HG02870 (cell line): ENCODE results near the gene KCTD16.

Source experiments
- ATAC-seq: cut with Tn5 transposase; IDR thresholded peaks from one replicate; pipeline ENCODE4 v1.9.1; 2021; ENCODE audit warnings: mild to moderate bottlenecking, moderate library complexity; ENCODE audit not compliant: unreplicated experiment

Gene KCTD16

DNA sequence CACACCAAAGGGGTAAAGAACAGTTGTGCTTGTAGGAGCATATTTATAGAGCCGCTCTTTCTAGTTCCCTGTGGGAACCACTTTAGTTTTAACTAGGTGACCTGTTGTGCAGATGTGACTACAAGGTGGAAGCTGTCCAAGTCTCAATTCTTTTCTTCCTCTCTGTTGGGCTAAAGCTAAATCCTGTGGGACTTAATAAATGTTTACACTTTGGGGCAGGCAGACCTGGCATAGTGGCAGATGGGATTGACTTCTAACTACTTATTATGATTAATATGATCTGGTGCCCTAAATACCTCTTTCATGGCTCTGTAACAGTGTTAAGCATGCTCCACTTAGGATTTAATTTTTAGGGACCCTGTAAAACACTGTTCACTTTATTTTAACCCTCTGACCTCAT lies 265.3 kb downstream of the KCTD16 start:
- no peak for ATAC-seq

DNA sequence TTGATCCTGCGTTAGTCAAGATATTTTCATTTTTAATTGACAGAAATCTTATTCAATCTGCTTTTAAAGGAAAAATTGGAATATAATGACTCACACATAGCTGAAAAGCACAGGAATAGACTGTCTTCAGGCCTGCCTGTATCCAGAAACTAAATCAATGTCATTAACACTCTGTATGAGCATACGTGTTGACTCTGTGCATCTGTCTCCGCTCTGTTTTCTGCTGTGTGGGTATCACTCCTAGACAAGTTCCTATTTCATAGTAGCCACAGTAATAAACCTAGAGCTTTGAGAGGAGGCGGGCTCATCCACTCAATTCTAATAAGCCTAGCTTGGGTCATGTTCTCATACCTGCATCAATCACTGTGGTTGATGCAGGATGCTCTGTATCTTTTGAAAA lies 267.6 kb downstream of the KCTD16 start:
- no peak for ATAC-seq

DNA sequence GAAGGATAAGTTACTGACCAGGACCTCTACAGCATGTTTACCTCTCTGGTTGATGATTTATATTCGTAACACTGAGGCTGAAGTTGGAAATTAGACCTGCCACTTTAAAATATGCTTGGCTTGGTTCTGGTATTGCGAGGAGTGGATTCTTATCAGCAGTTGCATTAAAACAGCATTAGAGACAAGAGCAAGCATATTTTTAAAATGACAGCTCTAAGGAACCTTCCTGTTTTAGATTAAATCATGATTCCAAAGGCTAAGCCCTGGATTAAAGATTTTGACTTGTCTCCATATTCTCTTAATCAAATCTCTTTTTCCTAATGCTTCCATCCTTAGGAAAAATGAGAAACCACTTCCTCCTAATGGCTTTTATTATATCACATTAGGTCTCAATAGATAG lies 277.8 kb downstream of the KCTD16 start:
- no peak for ATAC-seq

DNA sequence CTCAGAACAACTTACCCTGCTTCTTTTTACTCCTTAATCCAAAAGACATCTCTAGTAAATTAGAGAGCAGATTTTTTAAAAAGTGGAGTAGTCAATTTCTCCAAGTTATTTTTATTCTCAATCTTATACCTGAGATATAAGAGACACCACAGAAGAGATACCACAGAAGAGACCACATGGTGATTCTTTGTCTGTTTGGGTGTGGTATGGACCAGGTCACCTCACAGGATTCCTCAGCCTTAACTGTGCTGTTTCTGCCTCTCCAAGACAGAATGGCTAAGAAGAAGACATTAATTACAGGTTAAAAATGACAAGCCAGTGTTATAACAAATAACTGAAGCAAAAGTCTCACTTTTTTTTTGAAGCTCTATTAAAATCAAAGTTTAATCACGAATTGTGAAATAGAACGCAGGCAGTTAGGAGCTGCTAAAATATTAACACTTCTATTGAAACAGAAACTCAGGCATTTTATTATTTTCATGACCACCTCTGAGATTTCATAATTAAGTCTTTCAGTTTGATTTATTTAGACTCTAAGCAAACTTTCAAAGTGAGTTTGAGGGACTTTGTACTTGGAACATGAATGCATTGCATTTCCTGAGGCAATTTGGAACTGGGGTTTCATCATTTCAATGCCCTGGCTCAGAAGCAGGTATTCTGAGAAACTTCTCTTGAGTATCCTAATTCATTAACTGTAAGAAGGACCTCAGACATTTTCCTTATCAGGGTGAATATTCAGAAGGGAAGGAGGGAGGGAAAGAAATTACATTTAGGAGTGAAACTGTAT lies 280.7 kb downstream of the KCTD16 start:
- ATAC-seq = no peak

DNA sequence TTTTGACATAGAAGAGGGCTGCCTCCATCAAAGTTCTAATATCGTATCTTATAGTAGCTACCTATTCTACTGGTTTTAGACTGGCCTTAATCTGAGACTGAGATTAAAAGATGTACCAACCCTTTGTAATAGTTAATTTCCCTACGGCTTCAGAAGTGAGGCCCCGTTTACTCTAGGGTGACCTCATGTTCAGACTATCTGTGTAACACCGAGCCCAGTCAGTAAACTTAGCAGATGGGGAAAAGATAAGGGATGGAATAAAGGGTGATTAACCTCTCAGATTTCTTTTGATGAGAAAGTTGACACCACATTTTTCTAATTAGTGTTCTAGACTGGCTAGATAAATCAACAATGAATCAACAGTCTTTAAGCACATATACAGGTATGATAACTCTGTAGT lies 283.1 kb downstream of the KCTD16 start:
- ATAC-seq = no peak

DNA sequence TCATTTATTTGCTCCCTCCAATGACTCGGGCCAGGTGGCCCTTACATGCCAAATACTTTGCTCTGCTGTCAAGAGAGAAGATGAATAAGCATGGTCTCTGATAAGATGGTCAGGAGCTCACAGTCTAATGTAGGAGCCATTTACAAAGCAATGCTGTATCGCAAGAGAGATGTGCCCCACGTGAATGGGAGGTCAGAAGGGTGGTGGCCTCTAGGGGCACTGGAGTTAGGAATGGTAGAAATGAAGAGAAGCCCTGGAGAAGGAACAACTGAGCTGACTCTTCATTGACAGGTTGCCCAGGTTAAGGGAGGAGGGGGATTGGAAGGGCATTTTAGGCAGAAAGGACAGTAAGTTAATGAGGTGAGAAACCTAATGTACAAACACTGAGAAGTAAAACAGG lies 286.5 kb downstream of the KCTD16 start:
- ATAC-seq = no peak

DNA sequence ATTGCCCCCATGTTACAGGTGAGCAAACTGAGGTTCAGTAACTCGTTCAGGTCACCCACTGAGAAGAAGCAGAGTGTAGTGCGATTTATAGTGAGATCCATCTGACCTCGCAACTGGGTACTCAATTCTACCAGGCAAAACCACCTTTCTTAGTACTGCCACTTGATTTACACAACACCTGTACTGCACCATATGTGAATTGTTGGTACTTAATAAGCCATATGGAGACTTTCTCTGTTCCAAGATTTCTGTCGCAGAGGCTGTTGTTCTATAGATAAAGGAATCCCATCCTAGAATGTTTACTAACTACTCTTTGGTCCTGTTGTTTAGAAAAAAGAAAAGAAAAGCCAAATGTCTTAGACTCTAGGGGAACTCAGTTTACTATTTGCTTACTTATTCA lies 287.5 kb downstream of the KCTD16 start:
- ATAC-seq = no peak

DNA sequence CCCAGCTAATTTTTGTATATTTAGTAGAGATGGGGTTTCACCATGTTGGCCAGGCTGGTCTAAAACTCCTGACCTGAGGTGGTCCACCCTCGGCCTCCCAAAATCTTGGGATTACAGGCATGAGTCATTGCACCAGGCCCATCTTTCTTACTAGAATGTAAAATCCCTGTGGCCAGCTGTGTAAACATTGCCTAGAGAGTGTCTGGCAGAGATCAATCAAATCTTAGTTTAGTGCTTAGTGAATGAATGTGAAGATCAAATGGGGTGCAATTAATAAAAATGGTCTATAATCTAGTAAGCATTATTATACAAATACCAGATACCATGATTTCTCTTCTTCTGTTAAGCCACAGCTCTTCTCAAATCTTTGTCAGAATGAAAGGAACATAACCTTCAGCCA lies 289.9 kb downstream of the KCTD16 start:
- ATAC-seq = no peak

DNA sequence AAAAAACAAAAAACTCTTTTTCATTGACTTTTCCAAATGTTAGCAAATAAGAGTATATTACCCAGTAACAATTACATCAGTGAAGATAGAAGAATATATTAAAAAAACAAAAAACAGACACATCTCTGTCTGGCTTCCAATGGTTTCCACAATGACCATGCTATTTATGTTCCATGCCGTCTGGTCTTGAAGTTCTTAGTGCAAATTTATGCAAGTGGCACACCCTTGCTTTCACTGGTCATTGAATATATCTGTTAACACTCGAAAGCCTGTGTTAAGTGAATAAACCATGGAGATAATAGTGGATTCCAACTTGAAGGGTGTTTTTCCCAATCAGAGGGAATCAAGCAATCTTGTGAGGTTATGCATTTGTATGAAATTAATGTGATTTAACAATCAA lies 291.9 kb downstream of the KCTD16 start:
- ATAC-seq = no peak

DNA sequence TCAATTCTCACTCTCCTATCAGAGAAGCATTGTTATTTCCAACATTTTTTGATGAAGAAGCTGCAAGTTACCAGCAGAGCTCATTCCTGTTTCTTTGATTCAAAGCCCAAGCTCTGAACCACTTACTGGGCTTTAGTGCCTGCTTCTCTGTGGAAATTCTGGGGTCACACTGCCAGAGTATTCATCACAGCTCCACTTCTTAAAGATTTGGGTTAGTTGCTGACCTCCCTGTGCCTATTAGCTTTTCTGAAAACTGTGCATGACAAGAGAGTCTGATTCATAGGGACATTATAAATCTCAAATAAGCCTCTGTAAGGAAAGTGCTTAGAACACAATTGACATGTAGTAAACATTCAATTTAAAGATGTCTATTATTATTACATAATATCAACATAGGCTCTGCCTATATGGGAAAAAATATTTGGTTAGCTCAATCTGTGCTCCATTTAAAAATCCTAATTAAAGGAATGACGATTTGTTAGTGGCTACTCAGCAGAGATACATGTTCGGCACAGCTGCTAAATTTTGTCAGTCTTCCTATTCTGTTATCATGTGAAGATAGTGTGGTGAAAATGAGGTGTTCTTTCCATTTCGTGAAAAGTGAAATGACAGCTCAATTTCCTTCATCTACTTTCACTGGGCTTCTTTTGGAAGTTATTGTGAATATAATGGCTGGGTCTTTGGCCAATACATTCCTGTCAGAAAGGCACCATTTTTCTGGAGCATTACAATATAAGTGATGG lies 293.0 kb downstream of the KCTD16 start:
- ATAC-seq = no peak

DNA sequence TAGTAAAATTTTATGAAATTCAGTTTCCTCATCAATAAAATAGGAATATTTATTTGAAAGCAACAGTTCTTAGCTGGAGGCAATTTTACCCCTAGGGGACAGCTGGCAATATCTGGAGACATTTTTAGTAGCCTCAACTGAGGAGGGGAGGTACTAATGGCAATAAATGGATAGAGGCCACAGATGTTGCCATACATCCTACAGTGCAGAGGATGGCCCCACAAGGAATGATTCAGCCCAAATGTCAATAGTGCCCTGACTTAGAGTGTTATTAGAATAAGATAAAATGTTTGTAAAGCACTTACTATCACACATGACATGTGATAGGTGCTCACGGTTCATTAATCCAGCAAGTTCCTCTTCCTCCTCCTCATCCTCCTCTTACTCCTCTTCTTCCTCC lies 293.6 kb downstream of the KCTD16 start:
- no peak for ATAC-seq

DNA sequence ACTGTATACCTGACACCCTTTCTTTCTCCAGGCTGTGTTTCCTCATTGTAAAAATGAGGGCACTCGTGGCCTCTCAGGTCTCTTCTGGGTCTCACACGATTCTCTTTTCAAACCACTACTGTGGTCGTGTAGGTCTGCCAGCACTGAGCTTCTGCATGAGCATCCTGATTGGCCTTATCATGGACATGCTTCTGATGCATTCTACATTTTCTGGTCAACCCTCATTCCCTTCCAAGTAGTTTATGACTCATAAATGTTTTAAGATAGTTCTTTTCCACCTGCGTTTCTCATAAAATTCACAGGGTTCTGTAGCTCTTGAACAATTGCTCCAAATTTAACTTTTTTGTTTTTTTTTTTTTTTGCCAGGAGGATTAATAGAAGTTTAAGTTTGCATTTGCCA lies 294.8 kb downstream of the KCTD16 start:
- no peak for ATAC-seq

DNA sequence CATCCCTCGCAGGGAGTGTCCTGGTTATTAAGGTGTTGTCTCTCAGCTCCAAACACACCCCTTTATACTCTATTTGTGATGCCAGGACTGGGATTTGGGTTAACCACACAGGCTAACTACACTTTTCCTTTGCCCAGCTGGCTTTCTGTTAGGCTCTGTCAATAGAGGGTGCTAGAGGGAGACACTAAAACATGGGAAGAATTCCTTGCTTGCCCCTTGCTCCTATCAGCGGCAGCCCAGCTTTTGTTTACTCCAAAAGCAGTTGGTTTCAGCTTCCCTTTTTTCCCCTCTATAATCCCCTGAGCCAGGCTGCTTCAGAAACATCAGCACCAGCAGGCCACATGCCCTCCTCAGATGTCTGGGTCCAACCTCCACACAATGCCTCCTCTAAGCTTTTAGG lies 297.1 kb downstream of the KCTD16 start:
- ATAC-seq = no peak

DNA sequence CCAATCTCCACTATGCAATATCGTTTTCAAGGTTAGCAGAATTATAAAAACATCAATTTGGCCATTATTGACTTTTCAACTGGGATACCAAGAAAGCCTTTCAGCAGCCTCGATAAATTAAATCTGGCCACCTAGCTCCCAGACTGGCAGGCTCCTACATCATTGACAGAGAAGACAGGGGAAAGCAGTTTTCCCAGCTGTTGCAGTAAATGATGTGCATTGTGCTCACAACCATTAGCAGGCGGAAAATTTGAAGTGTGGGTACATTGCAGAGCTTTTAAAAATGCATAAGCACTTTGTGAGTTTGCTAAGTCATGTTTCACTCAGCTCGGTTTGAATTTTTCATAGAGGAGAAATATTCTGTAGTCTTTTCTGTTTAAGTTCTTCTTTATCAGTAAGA lies 297.9 kb downstream of the KCTD16 start:
- ATAC-seq = no peak

DNA sequence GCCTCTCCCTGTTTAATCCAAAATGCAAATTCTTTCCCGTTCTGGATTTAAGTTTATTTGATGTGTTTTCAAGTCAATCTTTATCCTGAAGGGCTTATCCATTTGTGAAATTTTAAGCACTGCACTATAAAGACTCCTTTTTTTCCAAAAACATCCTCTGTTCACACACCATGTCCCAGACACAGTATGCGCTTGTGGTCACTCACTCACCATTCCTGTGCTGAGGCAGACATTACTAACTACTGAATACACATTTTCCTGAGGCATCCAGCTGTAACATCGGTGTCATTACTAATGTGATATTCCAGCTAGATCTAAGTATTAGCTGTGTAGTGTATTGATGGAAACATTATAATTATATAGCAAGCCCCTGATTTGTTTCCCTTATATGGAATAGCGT lies 298.4 kb downstream of the KCTD16 start:
- no peak for ATAC-seq

DNA sequence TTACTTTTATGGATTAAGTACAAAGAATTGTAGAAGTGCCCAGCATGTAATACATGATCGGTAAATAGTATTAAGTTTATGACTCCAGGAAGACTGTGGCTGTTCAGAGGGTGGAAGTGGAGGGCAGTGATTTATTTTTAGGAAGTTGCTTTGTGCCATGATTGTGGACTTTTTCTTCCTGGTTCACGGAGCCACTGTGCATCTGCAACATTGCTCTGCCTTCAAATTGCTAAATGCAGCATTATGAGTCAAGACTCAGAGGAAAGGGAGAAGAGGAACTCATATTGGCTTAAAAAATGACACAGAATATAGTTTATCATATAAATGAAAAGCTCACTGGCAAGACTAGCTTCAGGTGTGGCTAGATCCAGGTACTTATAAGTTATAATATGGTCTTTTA lies 301.5 kb downstream of the KCTD16 start:
- no peak for ATAC-seq

DNA sequence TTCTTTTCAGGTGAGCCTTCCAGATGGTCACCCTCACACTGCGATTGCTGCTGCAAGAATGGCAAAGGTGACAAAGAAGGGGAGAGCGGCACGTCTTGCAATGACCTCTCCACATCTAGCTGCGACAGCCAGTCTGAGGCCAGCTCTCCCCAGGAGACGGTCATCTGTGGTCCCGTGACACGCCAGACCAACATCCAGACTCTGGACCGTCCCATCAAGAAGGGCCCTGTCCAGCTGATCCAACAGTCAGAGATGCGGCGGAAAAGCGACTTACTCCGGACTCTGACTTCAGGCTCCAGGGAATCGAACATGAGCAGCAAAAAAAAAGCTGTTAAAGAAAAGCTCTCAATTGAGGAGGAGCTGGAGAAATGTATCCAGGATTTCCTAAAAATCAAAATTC lies 303.0 kb downstream of the KCTD16 start:
- no peak for ATAC-seq

DNA sequence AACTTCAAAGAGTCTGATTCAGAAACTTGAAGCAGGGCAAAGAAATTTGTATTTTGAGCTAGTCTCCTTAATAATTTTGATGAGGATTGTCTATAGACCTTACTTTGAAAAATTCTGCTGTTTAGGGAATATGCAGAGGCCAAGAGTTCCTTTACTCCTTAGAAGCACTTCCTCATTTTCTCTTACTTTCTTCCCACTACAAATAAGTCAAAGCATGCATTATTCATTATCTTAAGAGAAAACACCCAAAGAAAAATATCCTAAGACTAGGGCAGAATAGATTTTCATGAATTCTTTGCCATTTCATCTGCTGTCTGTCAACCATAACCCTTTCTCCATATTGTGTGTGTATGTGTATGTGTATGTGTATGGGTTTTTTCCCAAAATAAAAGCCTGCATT lies 307.9 kb downstream of the KCTD16 start:
- ATAC-seq = no peak

DNA sequence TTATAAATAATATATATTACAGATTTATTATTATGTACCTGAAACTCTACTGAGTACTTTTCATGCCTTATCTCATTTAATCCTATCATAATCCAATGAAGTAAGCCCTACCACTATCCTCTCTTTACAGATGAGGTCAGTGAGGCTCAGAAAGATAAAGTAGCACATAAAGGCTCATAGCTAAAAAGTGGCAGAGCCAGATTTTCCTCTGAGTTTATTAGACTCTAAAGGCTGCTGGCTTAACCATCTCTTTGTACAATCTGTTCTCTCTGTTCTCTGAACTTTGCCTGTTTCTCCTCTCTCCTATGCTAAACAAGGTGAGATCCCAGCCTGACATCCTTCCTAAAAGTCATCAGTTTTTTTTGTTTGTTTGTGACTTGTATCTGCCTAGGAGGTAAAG lies 311.2 kb downstream of the KCTD16 start:
- no peak for ATAC-seq

DNA sequence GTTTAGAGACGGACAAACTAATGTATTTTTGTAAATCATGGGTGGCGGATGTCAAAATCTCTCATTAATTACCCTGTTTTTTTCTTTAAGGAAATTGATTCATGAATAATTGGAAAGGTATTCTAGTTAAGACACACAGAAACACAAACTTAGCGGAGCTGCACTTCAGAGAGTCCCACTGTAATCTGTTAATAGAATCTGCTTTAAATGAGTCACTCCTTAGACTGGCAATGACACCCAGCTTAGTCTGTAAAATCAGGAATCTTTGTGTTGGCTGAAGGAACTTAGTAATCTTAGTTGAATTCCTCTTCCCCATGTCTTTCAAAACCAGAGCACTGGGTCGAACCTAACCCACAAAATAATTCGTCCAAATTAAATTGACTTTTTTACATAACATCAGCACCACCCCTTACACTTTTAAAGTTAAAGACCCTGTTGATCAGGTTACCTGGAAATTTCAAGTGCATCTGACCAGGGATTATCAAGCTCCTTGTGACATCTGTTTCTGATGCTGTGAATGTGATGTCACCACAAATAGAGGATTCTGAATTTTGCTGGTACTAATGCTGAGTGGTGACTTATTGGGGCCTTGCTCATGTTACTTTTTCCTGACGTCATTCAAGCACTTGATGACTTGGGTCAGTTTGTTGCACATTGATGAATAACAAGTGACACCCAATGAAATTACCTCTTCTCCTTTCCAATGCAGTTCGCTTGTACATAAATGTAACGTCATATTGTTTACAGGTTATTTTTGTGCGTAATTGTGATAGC lies 313.6 kb downstream of the KCTD16 start:
- no peak for ATAC-seq

DNA sequence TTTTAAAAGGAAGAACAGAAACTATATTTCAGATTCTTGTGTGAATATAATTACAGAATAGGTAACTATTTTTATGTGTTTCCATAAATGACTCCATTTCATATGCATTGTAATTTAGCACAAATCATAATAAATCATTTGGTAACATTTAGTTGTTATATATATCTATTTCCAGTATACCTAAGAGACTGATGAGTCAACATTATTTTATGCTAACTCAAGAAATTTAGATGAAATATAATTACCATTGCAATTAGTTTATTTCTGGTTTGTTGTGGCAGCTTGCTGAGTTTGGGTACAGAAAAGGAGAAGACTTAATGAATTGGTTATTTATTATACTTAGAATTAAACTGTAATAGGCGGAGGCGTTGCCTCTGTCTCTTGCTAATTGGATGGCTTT lies 314.9 kb downstream of the KCTD16 start:
- ATAC-seq = no peak

DNA sequence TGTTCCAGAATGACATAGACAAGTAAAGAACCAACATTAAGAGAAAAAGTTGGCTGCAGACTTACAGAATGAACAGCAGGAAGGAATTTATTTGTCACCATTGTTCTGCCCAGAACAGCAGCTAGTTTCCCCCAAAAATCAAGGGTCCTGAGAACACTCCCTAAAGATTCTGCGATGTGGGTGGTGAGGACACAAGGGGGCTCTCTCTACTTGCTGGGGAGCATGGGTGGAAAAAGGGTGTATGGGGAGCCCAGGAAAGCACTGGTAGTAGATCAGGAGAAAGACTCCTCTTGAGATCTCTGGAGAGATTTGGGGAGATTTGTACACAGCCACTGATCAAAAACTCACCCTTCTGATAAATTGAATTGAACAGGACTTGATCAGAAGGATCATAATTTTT lies 316.5 kb downstream of the KCTD16 start:
- no peak for ATAC-seq
